HTR-8/SVneo (cell line): ENCODE data around the gene MYH1.

Source experiments
- DNase-seq: peaks from one replicate; pipeline ENCODE4 v3.0.0; 2011; ENCODE audit warnings: low spot score, mixed read lengths; ENCODE audit not compliant: insufficient read length
- FAIRE-seq: peaks from 2 replicates; lab custom pipeline; 2011; peaks lifted over from hg19 to GRCh38; lab: Jason Lieb, UNC

MYH1 gene

GRCh38 chr17:10499950-10500349 lies 18.4 kb downstream of the MYH1 start:
- DNase-seq: no peak
- no peak for FAIRE-seq

DNA sequence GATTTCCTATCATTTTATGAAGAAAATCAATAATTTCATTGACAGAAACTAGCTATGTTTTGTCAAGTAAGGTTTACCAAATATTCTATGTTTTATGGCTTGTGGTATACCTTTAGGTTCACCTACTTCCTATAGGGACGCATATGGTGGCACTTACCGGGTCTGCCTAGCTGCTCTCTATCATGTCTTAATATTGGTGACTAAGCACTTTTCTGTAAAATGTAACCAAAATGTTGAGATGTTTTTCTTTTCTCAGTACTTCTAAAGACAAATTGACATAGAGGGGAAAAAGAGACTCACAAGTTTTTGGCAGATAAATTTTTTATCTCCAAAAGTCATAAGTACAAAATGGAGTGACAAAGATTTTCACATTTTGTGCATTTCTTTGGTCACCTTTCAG lies 26.3 kb downstream of the MYH1 start:
- DNase-seq (no peak), FAIRE-seq (no peak)

GRCh38 chr17:10482252-10482651 lies 36.1 kb downstream of the MYH1 start:
- DNase-seq (no peak), FAIRE-seq (no peak)

GRCh38 chr17:10477701-10478100 lies 40.6 kb downstream of the MYH1 start:
- no peak for FAIRE-seq
- DNase-seq: no peak

DNA sequence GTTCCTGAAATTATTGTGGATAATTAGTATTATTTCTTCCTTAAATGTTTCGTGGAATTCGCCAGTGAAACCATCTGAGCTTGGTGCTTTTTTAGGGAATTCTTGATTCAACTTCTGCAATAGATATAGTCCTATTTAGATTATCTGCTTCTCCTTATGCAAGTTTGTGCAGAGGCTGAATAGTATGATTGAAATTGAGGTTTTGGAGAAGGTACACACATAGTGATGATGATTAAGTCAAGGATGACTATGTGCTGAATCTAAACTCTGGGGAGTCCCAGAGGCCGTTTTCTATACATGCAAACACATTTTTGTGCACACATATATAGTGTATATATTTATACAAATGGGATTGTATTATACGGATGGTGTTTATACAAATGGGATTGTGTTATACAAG lies 43.8 kb downstream of the MYH1 start:
- DNase-seq (no peak), FAIRE-seq (no peak)

- FAIRE-seq (no peak), DNase-seq (no peak)
Measured at GRCh38 chr17:10471858-10472257, 46.5 kb downstream of the MYH1 start.

DNA sequence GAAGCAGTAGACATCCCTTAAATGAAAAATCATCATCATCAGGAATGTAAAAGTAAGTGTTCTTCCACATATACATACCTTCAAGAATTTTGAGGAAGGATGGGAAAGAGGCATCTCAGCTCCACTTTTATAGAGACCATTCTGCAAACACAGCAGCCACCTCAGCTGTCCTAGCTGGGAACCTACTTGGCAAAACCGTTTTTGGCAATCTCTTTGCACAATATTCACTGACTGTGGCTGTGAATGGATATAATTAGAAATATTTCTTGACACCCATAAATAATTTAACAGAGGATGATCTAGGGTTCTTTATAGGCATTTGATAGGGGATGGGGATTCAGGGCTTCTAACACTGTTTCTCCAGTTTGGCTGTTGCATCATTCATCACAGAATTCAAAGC lies 48.9 kb downstream of the MYH1 start, which contains the start of gene MYH4:
Gene MYH4 (minus strand): TSS at position 101 of the 400 bp plus-strand sequence. CDS start 2,814 bp downstream, outside the sequence.
- FAIRE-seq (no peak), DNase-seq (no peak)

GRCh38 chr17:10463402-10463801 lies 54.9 kb downstream of the MYH1 start:
- no peak for DNase-seq

GRCh38 chr17:10460062-10460461 lies 58.3 kb downstream of the MYH1 start:
- FAIRE-seq (no peak), DNase-seq (no peak)

More at GRCh38 chr17:10463402-10463801, 54.9 kb downstream of the MYH1 start:
- no peak for FAIRE-seq

GRCh38 chr17:10458701-10459100 lies 59.6 kb downstream of the MYH1 start:
- no peak for DNase-seq
- no peak for FAIRE-seq

DNA sequence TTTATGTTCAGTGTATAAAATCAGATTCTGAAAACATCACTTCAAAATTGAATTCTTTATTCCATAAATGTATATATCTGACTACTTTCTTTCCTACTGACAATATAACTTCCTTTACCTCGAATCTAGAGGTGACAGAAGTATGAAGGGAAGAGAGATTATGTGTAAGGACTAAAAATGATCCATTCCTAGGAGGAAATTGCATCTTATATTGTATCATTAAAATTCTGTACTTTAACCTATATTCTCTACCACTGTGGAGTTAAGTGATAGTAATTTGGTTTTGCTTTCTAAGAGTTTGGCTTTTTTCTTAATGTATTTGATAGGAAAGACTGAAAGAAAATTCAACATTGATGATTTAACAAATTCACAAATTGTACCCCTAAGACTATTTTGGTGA lies 60.4 kb downstream of the MYH1 start:
- no peak for FAIRE-seq
- DNase-seq: no peak

DNA sequence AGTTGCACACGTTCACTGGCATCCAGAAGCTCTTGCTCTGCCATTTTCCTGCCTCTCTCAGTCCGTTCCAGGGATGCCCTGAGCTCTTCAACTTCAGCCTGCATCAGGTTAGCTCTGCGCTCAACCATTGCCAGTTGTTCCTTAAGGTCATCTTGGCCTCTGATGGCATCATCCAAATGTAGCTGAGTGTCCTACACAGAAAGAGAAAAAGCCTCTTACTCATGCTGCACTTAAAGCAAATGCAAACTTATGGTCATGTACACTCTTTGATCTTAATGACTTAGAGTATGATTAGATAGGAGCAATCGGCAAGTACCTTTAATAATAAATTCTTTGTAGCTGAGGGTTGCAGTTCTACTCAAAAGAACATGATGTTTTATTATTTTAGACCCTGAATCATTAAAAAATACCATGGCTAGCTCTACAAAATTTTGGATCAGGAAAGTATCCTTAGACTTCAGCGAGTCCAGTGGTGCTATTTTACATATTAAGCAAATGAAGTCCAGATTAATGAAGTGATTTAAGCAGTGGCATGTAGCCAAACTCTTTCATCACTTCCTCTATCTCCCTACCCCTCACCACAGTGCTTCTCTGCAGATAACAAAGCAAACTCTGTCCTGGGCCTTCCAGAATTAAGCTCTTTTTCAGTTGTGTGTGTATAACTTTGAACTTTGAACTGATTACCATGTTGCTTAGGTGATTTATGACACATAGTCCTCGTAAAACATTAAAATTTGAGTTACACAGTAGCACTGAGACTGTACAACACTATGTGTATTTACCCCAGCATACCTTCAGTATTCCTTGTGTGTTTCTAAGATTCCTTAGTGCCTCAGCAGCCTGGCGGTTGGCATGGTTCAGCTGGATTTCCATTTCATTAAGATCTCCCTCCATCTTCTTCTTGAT lies 71.1 kb downstream of the MYH1 start:
- no peak for DNase-seq
- no peak for FAIRE-seq
